ENCODE results near the gene RSPH3. TPM values are rescaled to one million over a fixed set of nuclear protein-coding genes. Genes with fewer than 3 reads are reported as not detected.

The RSPH3 gene, protein sequence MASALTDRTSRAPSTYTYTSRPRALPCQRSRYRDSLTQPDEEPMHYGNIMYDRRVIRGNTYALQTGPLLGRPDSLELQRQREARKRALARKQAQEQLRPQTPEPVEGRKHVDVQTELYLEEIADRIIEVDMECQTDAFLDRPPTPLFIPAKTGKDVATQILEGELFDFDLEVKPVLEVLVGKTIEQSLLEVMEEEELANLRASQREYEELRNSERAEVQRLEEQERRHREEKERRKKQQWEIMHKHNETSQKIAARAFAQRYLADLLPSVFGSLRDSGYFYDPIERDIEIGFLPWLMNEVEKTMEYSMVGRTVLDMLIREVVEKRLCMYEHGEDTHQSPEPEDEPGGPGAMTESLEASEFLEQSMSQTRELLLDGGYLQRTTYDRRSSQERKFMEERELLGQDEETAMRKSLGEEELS
- total RNA-seq (2022) (3.0 and 3.4 TPM in 2 replicates), Bru-seq, nascent RNA (percentile 52 among the genes with signal in this experiment), BruChase-seq, experiment 1, labeled RNA remaining after a 2-hour chase (percentile 53 among the genes with signal in this experiment), BruChase-seq, experiment 2, labeled RNA remaining after a 6-hour chase (percentile 57 among the genes with signal in this experiment)
- long read RNA-seq, full-length matches to known transcripts: 1 of 3 reads
- long read RNA-seq, partial matches to known transcripts: 2 of 3 reads
- long read RNA-seq, other reads (novel, unspliced or antisense): 0 of 3 reads

DNA sequence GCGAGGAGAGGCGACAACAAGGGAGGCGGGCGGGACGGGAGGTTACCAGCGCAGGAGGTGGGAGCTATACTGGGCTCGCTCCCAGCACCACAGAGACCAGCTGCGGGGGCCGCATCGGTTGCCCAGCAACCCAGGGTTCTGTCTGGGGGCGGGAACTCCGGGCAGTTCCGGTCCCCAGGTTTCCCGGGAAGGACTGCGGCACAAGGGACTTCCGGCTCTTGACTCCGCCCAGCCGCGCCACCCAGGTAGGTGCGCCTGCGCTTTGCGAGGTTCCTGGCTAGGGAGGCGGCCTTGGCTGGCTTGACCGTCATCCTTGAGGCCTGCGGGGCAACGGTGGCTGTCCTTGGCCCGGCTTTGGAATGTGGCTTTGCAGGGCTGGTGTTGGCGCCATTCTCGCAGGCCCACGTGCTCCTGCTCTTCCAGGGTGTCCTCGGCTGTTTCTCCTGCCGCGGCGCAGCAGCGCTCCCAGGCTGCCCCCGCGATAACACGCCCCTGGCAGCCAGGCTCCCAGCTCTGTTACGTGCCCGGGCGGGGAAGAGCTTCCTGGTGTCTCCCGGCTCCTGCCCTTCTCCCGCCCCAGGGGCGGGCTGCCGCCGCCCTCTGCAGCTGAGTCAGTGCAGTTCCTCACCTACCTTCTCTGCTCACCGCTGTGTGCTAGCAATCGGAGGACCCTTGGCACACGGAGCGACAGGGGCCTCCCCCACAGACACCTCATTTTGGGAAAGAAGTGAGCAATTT lies at the start of gene RSPH3:
Gene RSPH3 (minus strand): TSS at position 537 of the 738 bp plus-strand sequence. CDS start 652 bp downstream, outside the sequence.
- Mint-ChIP-seq H3K4me3 (ENCODE audit: unreplicated experiment) (peak within 1 kb of the TSS; percentile 99), H3K27me3 (ENCODE audit: insufficient read depth, unreplicated experiment) (no peaks in the 10 kb centered on the region), H3K9me3 (ENCODE audit: unreplicated experiment) (no peaks in the 10 kb centered on the region), H3K4me1 (ENCODE audit: low read depth, unreplicated experiment) (peaks cover 11% of the 10 kb centered on the region), H3K36me3 (ENCODE audit: insufficient read depth, unreplicated experiment) (peaks cover 6% of the 10 kb centered on the region), H3K27ac (ENCODE audit: unreplicated experiment) (peak within 1 kb of the TSS; percentile 95)
- H3K4me1 ChIP-seq: peaks cover 5% of the 10 kb centered on the region; the same call in 1 of the 2 replicates
- peak; percentile 97 for DNase-seq
- BruUV-seq (replicated peaks): no TSS peak
- peak within 1 kb of the TSS; percentile 85 for H3K4me3 ChIP-seq (ENCODE audit: low read depth, low read length)
- TF ChIP-seq, protein P1, sequence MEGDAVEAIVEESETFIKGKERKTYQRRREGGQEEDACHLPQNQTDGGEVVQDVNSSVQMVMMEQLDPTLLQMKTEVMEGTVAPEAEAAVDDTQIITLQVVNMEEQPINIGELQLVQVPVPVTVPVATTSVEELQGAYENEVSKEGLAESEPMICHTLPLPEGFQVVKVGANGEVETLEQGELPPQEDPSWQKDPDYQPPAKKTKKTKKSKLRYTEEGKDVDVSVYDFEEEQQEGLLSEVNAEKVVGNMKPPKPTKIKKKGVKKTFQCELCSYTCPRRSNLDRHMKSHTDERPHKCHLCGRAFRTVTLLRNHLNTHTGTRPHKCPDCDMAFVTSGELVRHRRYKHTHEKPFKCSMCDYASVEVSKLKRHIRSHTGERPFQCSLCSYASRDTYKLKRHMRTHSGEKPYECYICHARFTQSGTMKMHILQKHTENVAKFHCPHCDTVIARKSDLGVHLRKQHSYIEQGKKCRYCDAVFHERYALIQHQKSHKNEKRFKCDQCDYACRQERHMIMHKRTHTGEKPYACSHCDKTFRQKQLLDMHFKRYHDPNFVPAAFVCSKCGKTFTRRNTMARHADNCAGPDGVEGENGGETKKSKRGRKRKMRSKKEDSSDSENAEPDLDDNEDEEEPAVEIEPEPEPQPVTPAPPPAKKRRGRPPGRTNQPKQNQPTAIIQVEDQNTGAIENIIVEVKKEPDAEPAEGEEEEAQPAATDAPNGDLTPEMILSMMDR (IDR thresholded peaks at IDR 0.05; ENCODE audit: insufficient read depth in 1 of 2, low read depth in 1 of 2, low read length in 1 of 2, severe bottlenecking in 1 of 2, unreplicated experiment in 1 of 2): peak in 1 of 2 experiments; percentile 31
- H3K36me3 ChIP-seq (ENCODE audit: control insufficient read depth, insufficient read depth, low read length): no peaks in the 10 kb centered on the region
- H3K27me3 ChIP-seq (replicated peaks; ENCODE audit: control insufficient read depth, insufficient read depth, low read length): no peaks in the 10 kb centered on the region
- intact Hi-C loops (cut with micrococcal nuclease; ENCODE audit: unreplicated experiment): no loop called here
- POLR2A ChIA-PET: interaction anchor here (0.5 to 1.5 kb wide), 7 partner anchors 9 to 308 kb away, joined by 3 to 10 read pairs (median 4); partner anchors contain the start of gene TAGAP
- H3K9me3 ChIP-seq: no peaks in the 10 kb centered on the region
- CTCF ChIA-PET: interaction anchor here (1.0 to 1.3 kb wide), 6 partner anchors 9 to 355 kb away, joined by 3 to 6 read pairs (median 5); partner anchors contain the start of gene DYNLT1

DNA sequence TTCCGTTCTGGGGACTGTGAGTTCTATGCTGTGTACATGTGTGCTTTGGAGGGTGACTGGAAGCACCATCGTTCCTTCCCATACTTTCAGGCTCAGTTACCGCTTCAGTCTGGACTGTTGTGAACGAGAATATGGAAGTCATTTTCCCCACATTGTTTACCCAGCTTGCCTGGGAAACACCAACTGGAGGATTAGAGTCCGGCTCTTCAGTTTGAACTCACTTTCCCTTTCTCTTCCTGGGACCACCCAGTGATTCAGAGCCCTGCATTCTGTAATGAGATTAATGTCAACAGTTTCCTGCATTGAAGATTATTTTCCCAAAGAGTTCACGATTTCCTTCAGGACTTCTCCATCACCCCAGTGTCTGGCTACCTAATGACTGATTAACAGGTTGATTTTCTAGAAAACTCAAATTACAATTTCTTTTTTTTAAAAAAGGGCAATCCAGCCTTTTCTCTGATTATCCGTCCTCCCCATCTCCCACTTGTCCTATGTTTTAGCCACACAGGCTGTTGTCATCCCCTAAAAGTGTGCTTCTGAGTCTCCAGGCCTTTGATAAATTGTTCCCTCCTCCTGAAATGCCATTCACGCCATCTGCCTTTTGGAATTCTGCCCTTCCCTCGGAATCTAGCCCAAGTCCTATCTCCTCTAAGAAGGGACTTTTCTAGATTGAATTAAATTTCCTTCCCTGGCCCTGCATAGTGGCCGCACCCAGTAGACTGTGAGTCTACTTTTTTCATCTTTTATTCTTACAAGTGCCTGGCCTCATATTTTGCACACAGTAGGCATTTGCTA lies 48.1 kb upstream of the RSPH3 start:
- Mint-ChIP-seq H3K4me1 (ENCODE audit: low read depth, unreplicated experiment) (no peaks in the 10 kb centered on the region), H3K27me3 (ENCODE audit: insufficient read depth, unreplicated experiment) (peaks cover 12% of the 10 kb centered on the region), H3K27ac (ENCODE audit: unreplicated experiment) (no peak overlapping the region), H3K9me3 (ENCODE audit: unreplicated experiment) (no peaks in the 10 kb centered on the region), H3K4me3 (ENCODE audit: unreplicated experiment) (no peak overlapping the region), H3K36me3 (ENCODE audit: insufficient read depth, unreplicated experiment) (no peaks in the 10 kb centered on the region)
- no TSS peak for BruUV-seq (replicated peaks)
- no peaks in the 10 kb centered on the region for H3K36me3 ChIP-seq (ENCODE audit: control insufficient read depth, insufficient read depth, low read length)
- H3K4me3 ChIP-seq (ENCODE audit: low read depth, low read length): no peak overlapping the region
- TF ChIP-seq, protein P1 (IDR thresholded peaks at IDR 0.05; ENCODE audit: insufficient read depth in 1 of 2, low read depth in 1 of 2, low read length in 1 of 2, severe bottlenecking in 1 of 2, unreplicated experiment in 1 of 2): no peak
- ChIA-PET CTCF (no interaction called here), POLR2A (no interaction called here)
- H3K27me3 ChIP-seq (replicated peaks; ENCODE audit: control insufficient read depth, insufficient read depth, low read length): no peaks in the 10 kb centered on the region
- intact Hi-C loops (cut with micrococcal nuclease; ENCODE audit: unreplicated experiment): no loop called here
- no peaks in the 10 kb centered on the region for H3K4me1 ChIP-seq
- no peaks in the 10 kb centered on the region for H3K9me3 ChIP-seq
- DNase-seq: no peak
